HEK293T (cell line): ENCODE data around the gene DBN1.

Experiments used
- ARNT ChIP-seq: fragments of 450-650 bp; IDR thresholded peaks from 2 replicates; pipeline ENCODE4 v1.6.1; 2017; ENCODE audit warnings: mild to moderate bottlenecking
- BHLHE40 ChIP-seq: fragments of 450-650 bp; IDR thresholded peaks from 2 replicates; pipeline ENCODE4 v1.6.1; 2016; ENCODE audit warnings: mild to moderate bottlenecking, moderate library complexity, borderline replicate concordance
- CTBP1 ChIP-seq: fragments of 450-650 bp; IDR thresholded peaks from 2 replicates; pipeline ENCODE4 v1.6.1; 2016; ENCODE audit warnings: borderline replicate concordance
- FOXA1 ChIP-seq: fragments of 450-650 bp; IDR thresholded peaks from 2 replicates; pipeline ENCODE4 v1.6.1; 2016; ENCODE audit warnings: mild to moderate bottlenecking
- FOXM1 ChIP-seq: fragments of 450-650 bp; IDR thresholded peaks from 2 replicates; pipeline ENCODE4 v1.6.1; 2017; ENCODE audit warnings: mild to moderate bottlenecking, borderline replicate concordance
- HDGF ChIP-seq: fragments of 450-650 bp; IDR thresholded peaks from 2 replicates; pipeline ENCODE4 v1.6.1; 2017; ENCODE audit warnings: antibody characterized with exemption, borderline replicate concordance
- LEF1 ChIP-seq: fragments of 450-650 bp; IDR thresholded peaks from 2 replicates; pipeline ENCODE4 v1.6.1; 2017; ENCODE audit warnings: mild to moderate bottlenecking, borderline replicate concordance
- SP1 ChIP-seq: fragments of 450-650 bp; IDR thresholded peaks from 2 replicates; pipeline ENCODE4 v1.6.1; 2017
- SUZ12 ChIP-seq: fragments of 450-650 bp; IDR thresholded peaks from 2 replicates; pipeline ENCODE4 v1.6.1; 2016; ENCODE audit warnings: mild to moderate bottlenecking
- TARDBP ChIP-seq: fragments of 450-650 bp; IDR thresholded peaks from 2 replicates; pipeline ENCODE4 v1.6.1; 2016
- ZNF384 ChIP-seq: fragments of 450-650 bp; IDR thresholded peaks from 2 replicates; pipeline ENCODE4 v1.6.1; 2016
- TF ChIP-seq, protein P1 (sequence below): fragments of 450-650 bp; IDR thresholded peaks from 2 replicates; pipeline ENCODE4 v1.6.1; 2016

DNA sequence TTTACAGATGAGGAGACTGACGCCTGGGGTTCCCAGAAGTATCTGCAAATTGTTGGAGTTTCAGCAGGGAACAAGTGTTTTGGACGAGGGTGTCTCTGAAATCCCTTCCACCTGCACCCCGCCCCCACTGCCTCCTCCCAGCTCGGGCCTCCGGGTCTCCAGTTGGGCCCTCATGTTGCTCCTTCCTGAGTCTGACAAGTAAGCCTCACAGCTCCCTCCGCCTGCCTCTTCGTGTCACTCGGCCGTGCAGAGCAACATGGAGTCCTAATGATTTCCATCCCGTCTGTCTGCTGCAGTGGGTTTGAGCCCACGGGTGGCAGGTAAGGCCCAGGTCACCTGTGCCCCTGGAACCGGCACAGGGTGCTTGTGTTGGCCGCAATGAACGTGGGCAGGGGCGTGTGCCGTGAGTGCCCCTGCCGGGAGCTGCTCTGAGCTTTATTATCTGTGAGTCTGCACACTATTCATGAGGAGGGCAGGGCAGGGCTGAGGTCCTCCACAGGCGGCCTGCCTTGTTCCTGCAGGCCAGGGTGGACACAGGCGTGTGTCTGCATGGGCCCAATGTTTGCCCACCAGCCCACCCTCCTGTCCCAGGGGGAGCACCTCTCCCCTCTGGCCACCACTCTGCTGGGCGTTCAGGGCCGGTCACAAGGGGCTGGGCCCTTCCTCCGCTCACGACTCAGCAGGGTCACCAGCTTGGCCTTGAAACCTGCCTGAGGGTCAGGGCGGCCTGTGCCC, 30.1 kb upstream of the DBN1 start:
- TF ChIP-seq FOXM1 (no peak), HDGF (no peak), BHLHE40 (no peak), SUZ12 (no peak), ARNT (no peak), SP1 (no peak), FOXA1 (no peak), TARDBP (no peak), ZNF384 (no peak), CTBP1 (no peak), LEF1 (no peak)
- TF ChIP-seq, protein P1, sequence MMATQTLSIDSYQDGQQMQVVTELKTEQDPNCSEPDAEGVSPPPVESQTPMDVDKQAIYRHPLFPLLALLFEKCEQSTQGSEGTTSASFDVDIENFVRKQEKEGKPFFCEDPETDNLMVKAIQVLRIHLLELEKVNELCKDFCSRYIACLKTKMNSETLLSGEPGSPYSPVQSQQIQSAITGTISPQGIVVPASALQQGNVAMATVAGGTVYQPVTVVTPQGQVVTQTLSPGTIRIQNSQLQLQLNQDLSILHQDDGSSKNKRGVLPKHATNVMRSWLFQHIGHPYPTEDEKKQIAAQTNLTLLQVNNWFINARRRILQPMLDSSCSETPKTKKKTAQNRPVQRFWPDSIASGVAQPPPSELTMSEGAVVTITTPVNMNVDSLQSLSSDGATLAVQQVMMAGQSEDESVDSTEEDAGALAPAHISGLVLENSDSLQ: no peak
